ENCODE measurements around the gene FOLR3.

Gene FOLR3

DNA sequence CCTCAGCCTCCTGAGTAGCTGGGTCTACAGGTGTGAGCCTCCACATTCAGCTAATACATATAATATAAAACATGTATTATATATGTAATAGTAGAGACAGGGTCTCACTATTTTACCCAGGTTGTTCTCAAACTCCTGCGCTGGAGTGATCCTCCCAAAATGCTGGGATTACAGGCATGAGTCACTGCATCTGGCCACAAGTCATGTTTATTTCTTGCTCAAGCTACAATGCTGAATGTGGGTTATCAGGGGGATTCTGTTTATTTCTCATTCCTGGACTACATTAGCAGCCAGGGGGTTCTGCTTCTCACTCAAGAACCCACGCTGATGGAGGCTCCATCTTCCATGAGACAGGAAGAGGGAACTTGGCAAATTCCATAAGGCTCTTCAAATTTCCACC lies 24.8 kb downstream of the FOLR3 start:
- TF ChIP-seq TCF12 (IDR thresholded peaks at IDR 0.05; ENCODE audit: low read depth) (no peak), ZBTB7A (IDR thresholded peaks at IDR 0.05; ENCODE audit: low read depth) (no peak), TEAD4 (IDR thresholded peaks at IDR 0.05) (no peak), REST (IDR thresholded peaks at IDR 0.05; ENCODE audit: low read depth) (no peak), EP300 (IDR thresholded peaks at IDR 0.05; ENCODE audit: borderline replicate concordance) (no peak), FOXM1 (IDR thresholded peaks at IDR 0.05; ENCODE audit: borderline replicate concordance, low read depth) (no peak), YY1 (IDR thresholded peaks at IDR 0.05; ENCODE audit: low read depth) (no peak), USF1 (IDR thresholded peaks at IDR 0.05) (no peak), NFIC (IDR thresholded peaks at IDR 0.05) (no peak), CREB1 (IDR thresholded peaks at IDR 0.05; ENCODE audit: low read depth) (no peak), EGR1 (IDR thresholded peaks at IDR 0.05) (no peak), CEBPB (IDR thresholded peaks at IDR 0.05) (no peak), TAF1 (IDR thresholded peaks at IDR 0.05; ENCODE audit: low read depth) (no peak)
- TF ChIP-seq, protein P1, sequence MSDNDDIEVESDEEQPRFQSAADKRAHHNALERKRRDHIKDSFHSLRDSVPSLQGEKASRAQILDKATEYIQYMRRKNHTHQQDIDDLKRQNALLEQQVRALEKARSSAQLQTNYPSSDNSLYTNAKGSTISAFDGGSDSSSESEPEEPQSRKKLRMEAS (IDR thresholded peaks at IDR 0.05), result no peak

DNA sequence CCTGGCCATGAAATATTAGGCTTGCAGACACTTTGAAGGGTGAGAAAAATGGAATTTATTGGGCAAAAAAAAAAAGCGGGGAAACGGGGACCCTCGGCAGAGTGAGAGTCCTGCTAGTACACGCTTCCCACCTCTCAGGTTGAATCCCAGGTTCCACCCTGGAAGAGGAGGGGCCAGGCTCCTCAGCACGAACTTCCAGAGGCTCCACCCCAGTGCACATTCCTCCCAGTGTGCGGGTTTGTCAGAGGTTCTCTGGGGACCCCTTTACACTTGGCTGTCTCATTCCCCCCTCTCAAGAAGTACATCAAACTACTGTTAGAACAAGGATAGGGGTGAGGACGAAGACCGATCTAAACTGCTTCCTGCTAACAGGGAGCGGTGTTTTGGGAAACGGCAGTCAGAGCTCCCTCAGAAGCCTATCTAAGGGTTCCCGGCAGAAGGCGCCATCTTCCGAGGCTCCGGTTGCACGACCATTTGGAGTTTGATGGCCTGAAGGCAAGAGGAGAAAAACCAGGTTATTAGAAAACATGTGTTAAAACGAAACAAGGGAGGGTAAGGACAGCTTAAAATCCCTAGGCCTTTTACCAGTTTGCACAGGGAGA lies 27.5 kb downstream of the FOLR3 start:
- TF ChIP-seq FOXM1 (IDR thresholded peaks at IDR 0.05; ENCODE audit: borderline replicate concordance, low read depth) (no peak), CREB1 (IDR thresholded peaks at IDR 0.05; ENCODE audit: low read depth) (no peak), RAD21 (IDR thresholded peaks at IDR 0.05; ENCODE audit: low read depth) (no peak), EGR1 (IDR thresholded peaks at IDR 0.05) (no peak), REST (IDR thresholded peaks at IDR 0.05; ENCODE audit: low read depth) (no peak), EP300 (IDR thresholded peaks at IDR 0.05; ENCODE audit: borderline replicate concordance) (no peak), YY1 (IDR thresholded peaks at IDR 0.05; ENCODE audit: low read depth) (no peak), TCF12 (IDR thresholded peaks at IDR 0.05; ENCODE audit: low read depth) (no peak), NFIC (IDR thresholded peaks at IDR 0.05) (no peak), TEAD4 (IDR thresholded peaks at IDR 0.05) (no peak), TAF1 (IDR thresholded peaks at IDR 0.05; ENCODE audit: low read depth) (no peak), ZBTB7A (IDR thresholded peaks at IDR 0.05; ENCODE audit: low read depth) (no peak), USF1 (IDR thresholded peaks at IDR 0.05) (no peak), CEBPB (IDR thresholded peaks at IDR 0.05) (no peak)
- TF ChIP-seq, protein P1 (IDR thresholded peaks at IDR 0.05), result no peak

GRCh38 chr11:72173291-72173690 lies 37.8 kb downstream of the FOLR3 start:
- TF ChIP-seq YY1 (IDR thresholded peaks at IDR 0.05; ENCODE audit: low read depth) (no peak), CREB1 (IDR thresholded peaks at IDR 0.05; ENCODE audit: low read depth) (no peak), USF1 (IDR thresholded peaks at IDR 0.05) (no peak), NFIC (IDR thresholded peaks at IDR 0.05) (no peak), CEBPB (IDR thresholded peaks at IDR 0.05) (no peak), ZBTB7A (IDR thresholded peaks at IDR 0.05; ENCODE audit: low read depth) (no peak), RAD21 (IDR thresholded peaks at IDR 0.05; ENCODE audit: low read depth) (no peak), EGR1 (IDR thresholded peaks at IDR 0.05) (no peak)

- TF ChIP-seq USF1 (IDR thresholded peaks at IDR 0.05) (no peak), CEBPB (IDR thresholded peaks at IDR 0.05) (0 out of 2 replicates have a peak, but pooled peaks have one; percentile 52), RAD21 (IDR thresholded peaks at IDR 0.05; ENCODE audit: low read depth) (no peak)
- TF ChIP-seq, protein P1 (IDR thresholded peaks at IDR 0.05), result peak; percentile 33; the same call in 1 of the 2 replicates
Measured at GRCh38 chr11:72174302-72175070, 39.0 kb downstream of the FOLR3 start.

Measured in Ishikawa (cell line).